ENCODE results near the gene PPARG. TPM values are rescaled to one million over a fixed set of nuclear protein-coding genes. Genes with fewer than 3 reads are reported as not detected.

PPARG gene
- total and polyA plus RNA-seq, 10 of the 15 experiments (the other 5 are each of a cell fraction or from before 2014, with no cell fraction given): 0.06 to 0.86 (median 0.12) TPM; not detected in 5

GRCh38 chr3:12242772-12243171, 46.1 kb upstream of the PPARG start:
- POLR2A ChIA-PET: no interaction called here
- Histone ChIP-seq H4K20me1 (ENCODE audit: control insufficient read depth, insufficient read depth) (no peaks in the 10 kb centered on the region), H3K9me3 (replicated peaks; ENCODE audit: control insufficient read depth, insufficient read depth, low read length) (no peaks in the 10 kb centered on the region), H3K4me1 (ENCODE audit: control insufficient read depth, insufficient read depth, low read length) (no peaks in the 10 kb centered on the region), H2AFZ (ENCODE audit: control insufficient read depth, low read depth, low read length) (no peak overlapping the region), H3K9ac (ENCODE audit: control insufficient read depth, insufficient read depth, low read length) (no peak overlapping the region), H3K79me2 (ENCODE audit: control insufficient read depth, insufficient read depth, low read length) (no peaks in the 10 kb centered on the region), H3K36me3 (ENCODE audit: control insufficient read depth in 2 of 2, insufficient read depth in 2 of 2, low read length in 1 of 2) (no peaks in the 10 kb centered on the region), H3K27me3 (replicated peaks in 1 of 2; ENCODE audit: control insufficient read depth in 2 of 2, insufficient read depth in 2 of 2, low read length in 1 of 2) (no peaks in the 10 kb centered on the region; a peak in 2 of 4 replicates), H3K4me3 (no peak overlapping the region), H3K4me2 (ENCODE audit: control insufficient read depth, insufficient read depth) (no peak overlapping the region), H3K27ac (ENCODE audit: control insufficient read depth, insufficient read depth) (no peak overlapping the region)
- BruUV-seq (replicated peaks): no TSS peak
- SMC1A ChIA-PET (ENCODE audit: uncharacterized antibody, unreplicated experiment): no interaction called here
- WGBS (ENCODE audit: insufficient coverage, insufficient replicate concordance, low lambda C conversion rate, missing lambda C conversion rate): 2% methylated on average over 2 of the region's 2 CpGs
- RAD21 ChIA-PET (ENCODE audit: unreplicated experiment): no interaction called here
- FAIRE-seq (no peak), ATAC-seq (no peak), DNase-seq (ENCODE audit: low read depth, low spot score) (no peak)
- CTCF ChIA-PET: no interaction called here
- intact Hi-C loops (cut with micrococcal nuclease; ENCODE audit: unreplicated experiment): no loop called here
- in situ Hi-C loops (cut with MboI): no loop called here
- TF ChIP-seq JUNB (IDR thresholded peaks at IDR 0.05): no peak
- TF ChIP-seq ZBTB33 (IDR thresholded peaks at IDR 0.05): no peak
- no peak for TF ChIP-seq HSF1 (IDR thresholded peaks at IDR 0.05; ENCODE audit: low read depth, low read length)
- no peak for TF ChIP-seq E4F1 (IDR thresholded peaks at IDR 0.05; ENCODE audit: borderline replicate concordance, partially characterized antibody)
- TF ChIP-seq RUNX3 (IDR thresholded peaks at IDR 0.05; ENCODE audit: low read length): no peak
- TF ChIP-seq MXI1 (IDR thresholded peaks at IDR 0.05; ENCODE audit: low read depth, low read length): no peak
- no peak for TF ChIP-seq LARP7 (IDR thresholded peaks at IDR 0.05)
- no peak for TF ChIP-seq ZBED1 (IDR thresholded peaks at IDR 0.05; ENCODE audit: borderline replicate concordance)
- TF ChIP-seq BCLAF1 (IDR thresholded peaks at IDR 0.05): no peak
- no peak for TF ChIP-seq KAT2A (conservative IDR thresholded peaks at IDR 0.05; ENCODE audit: control insufficient read depth, low read depth, low read length)
- TF ChIP-seq MYB (IDR thresholded peaks at IDR 0.05; ENCODE audit: borderline replicate concordance, low read depth, low read length): no peak
- no peak for TF ChIP-seq ZBTB40 (IDR thresholded peaks at IDR 0.05; ENCODE audit: borderline replicate concordance)
